SW480 (cell line): ENCODE measurements around the gene PHYH.
"Not testable (repeated sequence)": the region's sequence is repeated elsewhere in the genome, so short reads cannot be mapped to it uniquely, and the experiment has no call there.

Experiments
- DNase-seq: peaks from one replicate; pipeline ENCODE4 v3.0.0-alpha.2; 2016; ENCODE audit warnings: low spot score

Gene PHYH

DNA sequence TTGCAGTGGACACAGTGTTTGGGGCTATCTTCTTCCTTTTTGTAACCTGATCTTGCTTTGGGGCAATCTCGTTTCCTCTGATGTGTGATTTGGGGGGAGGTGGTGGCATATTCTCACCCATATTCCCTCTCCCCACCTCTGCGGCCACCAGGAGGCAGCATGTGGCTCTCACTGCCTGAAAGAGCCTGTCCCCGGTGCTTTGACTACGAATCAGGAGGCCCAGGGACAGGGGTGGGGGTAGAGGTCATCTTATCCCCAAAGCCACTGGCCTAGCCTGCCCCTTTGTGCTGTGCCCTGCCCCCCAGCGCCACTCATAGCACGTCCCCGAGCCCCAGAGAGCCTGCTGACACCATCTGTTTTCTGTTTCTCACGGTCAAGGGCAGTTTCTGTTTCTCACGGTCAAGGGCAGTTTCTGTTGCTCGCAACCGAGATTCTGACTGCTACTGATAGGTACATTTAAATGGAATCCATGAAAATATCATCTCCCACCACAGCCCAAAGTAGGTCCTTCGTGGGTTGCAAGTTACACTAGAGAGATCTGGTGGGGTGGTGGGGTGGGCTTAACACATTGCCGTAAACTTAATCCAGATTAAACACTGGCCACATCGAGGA lies 28.2 kb downstream of the PHYH start:
- peak; percentile 26 for DNase-seq

DNA sequence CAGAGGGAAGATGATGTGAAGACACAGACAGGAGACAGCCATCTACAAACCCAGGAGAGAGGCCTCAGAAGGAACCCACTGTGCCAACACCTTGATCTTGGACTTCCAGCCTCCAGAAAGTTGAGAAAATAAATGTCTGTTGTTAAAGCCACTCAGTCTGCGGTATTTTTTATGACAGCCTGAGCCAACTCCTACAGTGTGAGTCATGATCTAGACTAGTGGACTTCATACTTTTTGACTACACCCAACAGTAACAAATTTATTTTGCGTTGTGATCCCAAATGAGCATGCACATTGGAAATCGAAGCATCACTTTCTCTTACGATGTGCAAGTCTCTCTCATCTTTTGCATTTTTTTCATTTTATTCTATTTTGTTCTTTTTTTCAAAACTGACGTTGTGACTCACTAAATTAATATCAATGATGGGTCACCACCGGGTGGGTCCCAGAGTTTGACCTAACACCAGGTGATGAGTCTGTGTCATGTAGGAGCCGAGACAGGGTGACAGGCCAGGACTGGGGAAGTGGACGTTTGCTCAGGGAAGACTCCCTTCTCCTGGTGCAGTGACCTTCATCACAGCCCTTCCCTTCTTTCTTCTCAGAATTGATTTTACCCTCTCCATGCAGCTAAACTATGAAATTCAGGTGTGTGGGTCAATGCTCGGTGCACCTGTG lies 28.9 kb downstream of the PHYH start:
- peak; percentile 62 for DNase-seq

DNA sequence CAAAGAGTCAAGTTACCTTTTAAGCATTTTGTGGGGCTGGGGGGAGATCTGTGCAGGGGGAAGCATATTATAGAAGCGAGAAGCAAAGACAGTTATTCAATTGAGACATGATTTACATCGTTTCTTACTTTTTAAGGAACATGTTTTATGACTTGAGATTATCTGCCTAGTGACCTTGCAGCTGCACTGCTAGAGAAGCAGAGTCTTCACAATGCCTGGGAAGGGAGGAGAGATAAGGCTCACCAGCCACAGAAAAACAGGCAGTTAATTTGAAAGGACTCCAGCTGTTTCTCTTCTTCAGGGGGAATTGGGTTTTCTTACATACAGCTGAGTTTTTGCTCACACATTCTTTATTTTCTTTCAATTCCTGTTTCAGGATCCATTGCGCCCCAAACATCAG lies 31.0 kb downstream of the PHYH start:
- DNase-seq = no peak

DNA sequence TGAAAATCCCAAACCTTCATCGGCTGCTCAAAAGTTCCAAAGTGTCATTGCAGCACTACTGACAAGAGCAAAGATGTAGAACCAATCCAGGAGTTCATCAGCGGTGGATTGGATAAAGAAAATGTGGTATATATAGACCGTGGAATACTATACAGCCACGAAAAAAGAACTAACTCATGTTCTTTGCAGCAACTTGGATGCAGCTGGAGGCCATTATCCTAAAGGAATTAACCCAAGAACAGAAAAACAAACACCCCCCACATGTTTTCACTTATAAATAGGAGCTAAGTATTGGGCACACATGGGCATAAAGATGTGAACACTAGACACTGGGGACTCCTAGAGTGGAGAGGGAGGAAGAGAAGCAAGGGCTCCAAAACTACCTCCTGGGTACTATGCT lies 31.6 kb downstream of the PHYH start:
- DNase-seq = no peak

DNA sequence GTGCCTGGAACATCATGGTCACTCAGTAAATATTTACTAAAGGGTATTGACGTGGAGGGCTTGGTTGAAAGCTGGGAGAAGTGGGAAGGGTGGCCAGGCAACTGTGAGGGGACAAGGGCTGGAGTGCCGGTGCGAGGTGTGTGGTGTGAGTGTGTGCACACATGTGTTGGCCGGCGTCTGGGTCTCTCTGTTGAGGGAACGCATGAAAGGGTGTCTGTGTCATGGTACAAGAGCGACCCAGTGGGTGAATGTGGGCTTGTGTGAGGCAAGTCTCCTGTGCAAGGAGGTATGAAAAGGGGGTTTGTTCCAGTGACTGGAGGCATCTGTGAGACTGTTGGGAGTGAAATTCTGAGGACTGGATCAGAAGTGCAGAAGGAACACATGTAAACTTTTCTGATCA lies 36.3 kb downstream of the PHYH start:
- no peak for DNase-seq

DNA sequence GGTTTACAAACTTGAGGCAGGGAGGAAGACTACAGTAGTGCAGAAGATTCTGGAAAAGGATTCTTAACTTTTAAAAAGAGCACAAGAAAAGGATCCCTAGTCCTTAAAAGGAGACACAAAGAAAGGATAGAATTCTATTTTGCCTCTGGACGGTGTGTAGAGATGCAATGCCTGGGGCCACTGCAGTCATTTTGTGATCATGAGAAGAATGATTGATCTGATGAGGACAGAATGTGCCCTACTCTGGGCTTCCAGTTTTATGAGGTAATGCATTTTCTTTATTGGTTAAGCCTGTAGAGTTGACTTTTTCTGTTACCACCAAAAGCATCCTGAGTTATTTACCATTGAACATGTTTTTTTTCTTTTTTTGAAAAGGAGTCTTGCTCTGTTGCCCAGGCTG lies 37.4 kb downstream of the PHYH start:
- no peak for DNase-seq

DNA sequence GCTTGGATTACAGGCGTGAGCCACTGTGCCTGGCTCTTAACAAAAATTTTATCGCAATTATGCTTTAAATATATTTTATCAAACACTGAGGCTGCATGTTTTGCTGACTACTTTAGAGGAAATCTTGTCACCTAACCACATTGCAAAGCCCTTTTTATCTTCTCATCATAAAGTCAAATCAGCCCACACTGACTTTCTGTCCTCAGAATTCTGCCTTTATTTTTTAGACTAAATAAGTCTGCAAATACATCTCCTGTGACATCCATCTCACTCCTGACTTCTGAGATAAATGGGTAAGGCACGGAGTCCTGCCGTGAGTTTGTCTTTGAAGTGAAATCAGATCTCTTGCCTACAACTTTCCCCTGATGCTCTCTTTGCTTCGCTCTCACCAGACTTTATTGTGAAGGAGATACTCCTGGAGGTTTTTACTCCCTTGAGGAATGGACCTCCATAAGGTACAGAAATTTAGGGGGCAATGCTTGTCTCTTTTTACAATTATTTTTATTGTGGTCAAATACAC lies 42.2 kb downstream of the PHYH start:
- DNase-seq = no peak

DNA sequence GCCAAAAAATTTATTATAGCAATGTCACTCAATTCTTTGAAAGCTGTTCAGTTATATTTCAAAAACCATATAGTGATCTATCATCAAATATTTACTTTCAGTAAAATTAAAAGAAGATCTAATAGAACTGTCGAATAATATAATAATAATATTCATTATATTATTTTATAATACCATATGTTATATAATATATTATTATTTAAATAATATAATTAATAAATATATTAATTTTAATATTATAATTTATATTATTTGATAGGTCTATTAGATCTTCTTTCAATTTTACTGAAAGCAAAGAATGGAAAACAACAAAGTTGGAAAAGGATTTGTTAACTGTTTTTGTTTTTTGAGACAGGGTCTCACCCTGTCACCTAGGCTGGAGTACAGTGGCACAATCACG lies 43.2 kb downstream of the PHYH start:
- no peak for DNase-seq

DNA sequence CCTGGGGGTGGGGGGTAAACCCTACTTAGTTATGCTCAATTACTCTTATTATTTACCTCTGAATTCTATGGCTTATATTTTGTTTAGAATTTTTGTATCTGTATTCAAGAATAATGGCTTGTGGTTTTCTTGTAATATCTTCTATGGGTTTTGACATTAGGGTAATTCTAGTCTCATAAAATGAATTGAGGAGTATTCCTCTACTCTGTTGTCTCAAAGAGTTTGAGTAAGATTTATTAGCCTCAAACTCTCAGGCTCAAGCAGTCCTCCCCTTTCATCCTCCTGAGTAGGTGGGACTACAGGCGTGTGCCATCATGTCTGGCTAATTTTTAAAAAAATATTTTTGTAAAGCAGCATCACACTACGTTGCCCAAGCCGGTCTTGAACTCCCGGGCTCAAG lies 46.1 kb downstream of the PHYH start:
- DNase-seq = no peak

DNA sequence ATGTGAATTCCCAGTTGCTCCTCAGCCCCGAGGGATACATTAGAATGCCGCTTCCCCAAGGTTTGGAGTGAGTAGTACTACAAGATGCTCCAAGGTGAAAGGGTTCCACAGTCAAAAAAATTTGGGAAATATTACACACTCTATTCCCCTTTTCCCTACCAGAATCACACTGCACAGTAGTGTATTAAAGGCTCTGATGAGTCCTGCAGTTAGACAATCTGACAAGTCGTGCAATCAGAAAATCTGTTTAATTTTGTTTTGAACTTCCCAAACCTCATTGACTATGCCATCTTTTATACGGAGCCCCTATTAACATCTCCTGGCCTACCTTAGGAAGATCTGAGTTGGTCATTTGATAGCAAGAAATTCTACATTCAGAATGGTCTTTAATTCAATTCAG lies 52.1 kb downstream of the PHYH start:
- no peak for DNase-seq

DNA sequence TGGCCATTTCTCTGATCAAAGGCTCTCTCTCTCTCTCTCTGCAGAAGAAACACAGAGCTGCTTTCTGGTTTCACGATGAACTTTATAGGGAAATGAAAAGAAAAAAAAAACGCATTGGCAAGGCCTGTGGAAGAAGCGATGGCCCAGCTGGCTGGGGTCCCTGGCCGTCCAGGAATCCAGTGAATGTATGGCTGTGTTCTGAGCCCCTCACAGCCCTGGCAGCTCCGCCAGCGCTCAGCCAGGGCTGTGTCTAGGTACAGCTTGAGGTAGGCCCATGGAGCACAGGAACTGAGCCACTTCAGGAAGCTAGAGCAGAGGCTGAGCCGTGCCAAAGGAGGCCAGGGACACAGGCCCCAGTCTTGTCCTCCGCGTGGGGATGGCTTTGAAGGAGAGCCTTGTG lies 52.6 kb downstream of the PHYH start:
- DNase-seq = no peak

DNA sequence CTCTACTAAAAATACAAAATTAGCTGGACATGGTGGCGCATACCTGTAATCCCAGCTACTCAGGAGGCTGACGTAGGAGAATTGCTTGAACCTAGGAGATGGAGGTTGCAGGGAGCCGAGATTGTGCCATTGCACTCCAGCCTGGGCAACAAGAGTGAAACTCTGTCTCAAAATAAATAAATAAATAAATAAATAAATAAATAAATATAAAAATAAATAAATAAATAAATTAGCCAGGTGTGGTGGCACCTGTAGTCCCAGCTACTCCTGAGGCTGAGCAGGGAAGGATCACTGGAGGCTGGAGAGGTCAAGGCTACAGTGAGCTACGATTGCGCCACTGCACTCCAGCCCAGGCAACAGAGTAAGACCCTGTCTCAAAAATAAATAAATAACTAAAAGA lies 57.6 kb downstream of the PHYH start:
- DNase-seq = not testable (repeated sequence)

DNA sequence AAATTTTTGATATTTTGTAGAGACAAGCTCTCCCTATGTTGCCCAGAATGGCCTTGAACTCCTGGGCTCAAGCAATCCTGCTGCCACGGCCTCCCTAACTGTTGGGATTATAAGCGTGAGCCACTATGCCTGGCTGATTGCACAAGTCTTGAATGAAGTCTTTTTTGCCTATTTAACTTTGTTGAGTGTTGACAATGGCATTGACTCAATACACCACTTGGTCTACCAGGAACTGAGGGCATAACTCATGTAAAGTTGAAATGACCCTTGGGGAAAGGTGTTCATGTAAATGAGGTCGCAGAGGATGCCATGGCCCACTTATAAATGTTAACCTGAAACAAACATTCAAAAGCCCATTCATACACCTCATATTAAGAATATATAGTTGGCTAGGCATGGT lies 58.3 kb downstream of the PHYH start:
- DNase-seq = no peak

DNA sequence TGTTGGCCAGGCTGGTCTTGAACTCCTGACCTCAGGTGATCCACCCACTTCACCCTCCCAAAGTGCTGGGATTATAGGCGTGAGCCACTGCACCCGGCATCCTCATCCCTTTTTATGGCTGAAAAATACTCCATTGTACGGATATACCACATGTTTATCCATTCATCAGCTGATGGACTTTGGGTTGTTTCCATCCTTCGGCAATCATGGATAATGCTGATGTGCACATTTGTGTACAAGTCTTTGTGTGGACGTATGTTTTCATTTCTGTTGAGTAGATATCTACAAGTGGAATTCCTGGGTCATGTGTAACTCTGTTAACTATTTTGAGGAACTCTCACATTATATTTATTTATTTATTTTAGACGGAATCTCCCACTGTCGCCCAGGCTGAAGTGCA lies 59.9 kb downstream of the PHYH start:
- no peak for DNase-seq

DNA sequence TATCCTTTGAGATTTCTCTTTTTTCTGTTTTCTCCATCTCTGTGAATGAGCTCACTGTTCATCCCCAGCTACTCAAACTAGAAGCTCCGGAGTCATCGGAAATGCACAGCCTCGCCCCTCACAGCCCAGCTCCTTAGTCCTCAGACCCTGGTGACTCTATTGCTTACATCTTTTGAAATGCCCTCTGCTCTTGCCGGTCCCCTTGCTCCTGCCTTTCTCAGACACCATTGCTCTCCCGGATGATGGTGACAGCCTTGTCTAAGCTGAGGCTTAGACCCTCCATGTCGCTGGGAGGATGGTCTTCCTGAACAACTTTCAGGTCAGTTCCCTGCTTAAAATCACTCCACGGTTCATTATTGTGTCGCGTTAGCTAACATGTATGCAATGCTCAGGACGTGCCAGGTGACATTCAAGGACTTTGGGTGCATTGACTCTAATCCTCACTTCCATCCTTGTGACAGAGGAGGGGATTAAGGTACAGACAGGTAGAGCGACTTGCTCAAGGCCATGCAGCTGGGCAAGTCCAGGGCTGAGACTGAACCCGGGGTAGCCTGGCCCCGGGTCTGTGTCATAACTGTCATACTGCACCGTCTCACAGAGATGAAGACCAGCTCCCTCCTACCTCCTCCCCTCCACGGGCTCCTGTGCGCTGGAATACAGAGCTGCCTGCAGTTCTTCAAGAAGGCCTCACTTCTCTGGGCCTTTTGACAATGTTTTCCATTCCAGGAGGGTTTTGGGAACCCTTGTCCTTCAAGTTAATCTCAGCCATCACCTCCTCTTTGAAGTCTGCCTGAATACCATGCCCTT lies 61.4 kb downstream of the PHYH start:
- no peak for DNase-seq

DNA sequence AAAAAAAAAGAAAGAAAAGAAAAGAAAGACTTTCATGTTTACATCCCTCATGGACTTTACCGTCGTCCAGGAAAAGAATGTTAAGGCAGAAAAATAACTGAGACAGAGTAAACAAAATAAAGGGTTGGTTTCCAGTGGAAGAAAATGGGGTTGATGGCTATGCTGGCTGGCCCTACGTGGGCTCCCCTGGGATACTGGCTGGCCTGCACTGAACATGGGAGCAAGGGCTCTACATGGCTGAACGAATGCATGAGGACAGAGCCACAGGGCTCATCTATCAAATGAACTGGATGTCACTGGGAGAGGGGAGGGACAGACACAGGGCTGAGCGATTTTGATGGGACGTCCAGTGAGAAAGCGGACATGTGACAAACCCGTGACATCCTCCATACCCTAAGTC lies 63.2 kb downstream of the PHYH start:
- no peak for DNase-seq

DNA sequence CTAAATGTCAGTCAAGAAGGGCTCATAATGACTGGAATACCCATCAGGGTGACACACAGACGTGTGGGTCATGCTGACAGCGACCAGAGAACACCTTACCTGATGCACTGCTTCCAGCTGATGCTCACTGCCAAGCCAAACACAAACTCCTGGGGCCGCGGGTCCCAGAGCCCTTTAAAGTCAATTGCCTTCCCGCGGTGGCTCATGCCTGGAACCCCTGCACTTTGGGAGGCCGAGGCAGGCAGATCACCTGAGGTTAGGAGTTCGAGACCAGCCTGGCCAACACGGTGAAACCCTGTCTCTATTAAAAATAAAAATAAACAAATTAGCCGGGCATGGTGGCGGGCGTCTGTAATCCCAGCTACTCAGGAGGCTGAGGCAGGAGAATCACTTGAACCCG lies 65.1 kb downstream of the PHYH start:
- DNase-seq = not testable (repeated sequence)

DNA sequence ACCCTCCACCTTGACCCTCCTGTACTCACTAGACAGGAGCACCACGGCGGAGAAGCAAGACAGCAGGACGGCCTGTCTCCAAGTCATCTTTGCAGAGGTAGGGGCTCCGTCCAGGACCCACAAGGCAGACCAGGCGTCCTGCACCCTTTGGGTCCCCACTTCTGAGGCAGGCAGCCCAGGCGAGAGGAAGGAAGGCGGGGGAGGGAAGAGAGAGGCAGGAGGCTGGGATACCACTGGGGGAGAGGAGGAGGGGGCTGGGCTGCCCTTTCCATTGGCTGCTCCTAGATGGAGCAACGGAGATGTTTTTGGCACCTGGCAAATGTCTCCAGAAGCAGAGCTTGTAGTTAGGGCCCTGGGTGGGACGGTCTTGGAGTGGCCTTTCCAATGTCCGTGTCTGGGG lies 65.7 kb downstream of the PHYH start, which contains the start of gene UCMA:
Gene UCMA (minus strand): TSS at position 203 of the 400 bp plus-strand sequence. CDS start 116 bp downstream, at position 87.
- no peak for DNase-seq

DNA sequence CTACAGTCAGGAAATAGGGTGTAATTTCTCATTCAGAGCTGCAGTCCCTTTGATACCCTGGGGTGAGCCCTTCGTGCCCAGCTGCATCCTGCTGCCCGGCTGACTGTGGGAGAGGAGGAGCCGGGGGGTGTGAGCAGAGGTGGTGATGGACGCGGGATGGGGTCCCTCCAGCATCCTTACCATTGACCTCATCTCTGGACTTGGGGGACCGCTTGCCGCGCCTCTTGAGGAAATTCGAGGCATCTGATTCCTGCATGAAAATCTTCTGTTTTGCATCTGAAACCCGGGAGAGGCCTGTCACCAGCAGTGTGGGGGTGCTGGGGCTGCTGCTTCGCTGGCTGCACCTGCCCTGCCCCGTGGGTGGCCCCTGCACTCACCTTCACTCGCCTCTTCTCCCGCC lies 66.5 kb downstream of the PHYH start:
- no peak for DNase-seq

DNA sequence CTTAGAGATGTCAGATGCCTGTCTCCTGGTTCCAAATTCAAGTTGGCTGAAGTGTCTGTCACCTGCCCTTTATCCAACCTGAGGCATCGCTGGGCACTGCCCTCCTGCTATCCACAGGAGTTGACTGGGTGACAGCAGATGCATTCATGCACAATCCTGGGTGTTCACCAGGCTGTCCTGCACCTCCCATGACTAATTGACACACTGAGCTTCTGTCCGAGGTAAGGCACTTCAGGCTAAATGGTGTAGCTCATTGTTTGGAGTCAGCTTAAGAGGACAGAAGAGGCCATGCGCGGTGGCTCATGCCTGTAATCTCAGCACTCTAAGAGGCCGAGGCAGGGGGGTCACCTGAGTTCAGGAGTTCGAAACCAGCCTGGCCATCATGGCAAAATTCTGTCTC lies 68.1 kb downstream of the PHYH start:
- DNase-seq = no peak

DNA sequence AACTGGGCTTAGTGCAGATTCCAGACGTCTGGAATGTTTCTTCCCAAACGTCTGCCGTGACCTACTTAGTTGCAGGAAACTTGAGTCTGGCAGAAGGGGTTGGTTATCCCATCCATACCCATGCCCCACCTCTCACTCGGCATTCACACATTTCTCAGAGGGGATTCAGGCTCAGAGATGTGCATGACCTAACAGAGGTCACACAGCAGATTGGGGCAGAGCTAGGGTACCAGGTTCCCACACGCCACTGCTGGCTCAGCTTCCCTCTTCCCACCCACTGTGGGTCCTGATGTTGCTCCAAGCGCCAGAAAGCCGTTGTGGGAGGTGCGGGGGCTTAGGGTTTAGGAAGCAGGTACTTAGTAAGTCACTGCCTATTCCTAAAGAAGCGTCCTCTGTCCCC lies 68.7 kb downstream of the PHYH start:
- DNase-seq = no peak
